Gastrocnemius medialis (tissue), 4 donors: ENCODE data around the gene SAMD11. TPM values are rescaled to one million over a fixed set of nuclear protein-coding genes. Genes with fewer than 3 reads are reported as not detected.

Experiments used
- ATAC-seq, 2 donors: fragments of 150-250 bp; one replicate each; pipeline ENCODE4 v1.9.1; 2016
- DNase-seq, 2 donors: peaks; one replicate each; pipeline ENCODE4 v3.0.0-alpha.2; 2019
- H3K27ac ChIP-seq, 4 donors: fragments of 200-600 bp; sonication (generic); 1 replicate in 1 of 4; 2 replicates in 3 of 4; pipeline ENCODE4 v1.5.1; 2016 to 2018; ENCODE audit warnings: mild to moderate bottlenecking in 2 of 4, moderate library complexity in 1 of 4
- H3K27me3 ChIP-seq, 3 donors: fragments of 200-600 bp; sonication (generic) in 2 of 3; 1 replicate in 1 of 3; 2 replicates in 2 of 3; pipeline versions ENCODE4 v1.5.1 to v1.6.0; 2016 to 2019; ENCODE audit warnings: mild to moderate bottlenecking in 1 of 3, moderate library complexity in 1 of 3
- H3K36me3 ChIP-seq, 2 donors: fragments of 200-600 bp; sonication (generic) in 1 of 2; one replicate each; pipeline ENCODE4 v1.5.1; 2017 to 2018
- H3K4me1 ChIP-seq, 2 donors: fragments of 200-600 bp; sonication (generic) in 1 of 2; one replicate each; pipeline ENCODE4 v1.5.1; 2016 to 2017; ENCODE audit warnings: mild to moderate bottlenecking in 2 of 2
- H3K4me3 ChIP-seq, 4 donors: fragments of 200-600 bp; sonication (generic) in 3 of 4; 1 replicate in 1 of 4; 2 replicates in 3 of 4; pipeline ENCODE4 v1.5.1; 2016 to 2019; ENCODE audit warnings: mild to moderate bottlenecking in 2 of 4
- H3K9me3 ChIP-seq, 3 donors: fragments of 200-600 bp; sonication (generic) in 2 of 3; 1 replicate in 1 of 3; 2 replicates in 2 of 3; pipeline ENCODE4 v1.5.1; 2016 to 2019
- POLR2A ChIP-seq, 2 donors: fragments of 450-650 bp; IDR thresholded peaks; one replicate each; pipeline ENCODE4 v1.6.1; 2017; ENCODE audit warnings: antibody characterized with exemption in 2 of 2, mild to moderate bottlenecking in 2 of 2, moderate library complexity in 2 of 2
- in situ Hi-C, 4 donors: fragments of 200-750 bp; cut with MboI; loops; one replicate each; pipeline versions ENCODE4 v1.15.0 to v1.8.0; 2017; ENCODE audit warnings: low sequenced_read_pairs in 4 of 4
- intact Hi-C: fragments of 100-400 bp; cut with DNase I; formaldehyde crosslinking; loops from one replicate; pipeline ENCODE4 v1.15.1; 2023; ENCODE audit warnings: low total_unique reads
- total RNA-seq, 4 donors: library from RNA; depleted of rRNA; stranded (reverse); fragments of >200 nt; gene quantifications; one replicate each; pipeline versions ENCODE4 v1.1.0 to v1.2.3, GENCODE V29; 2016
- TF ChIP-seq, protein P1 (sequence below), 5 experiments: fragments of 450-650 bp in 3 of 5; fragments of 200-600 bp in 2 of 5; sonication (generic) in 2 of 5; IDR thresholded peaks in 4 of 5; conservative IDR thresholded peaks in 1 of 5; 1 replicate in 4 of 5; 2 replicates in 1 of 5; pipeline ENCODE4 v1.5.1; 2016 to 2019; ENCODE audit warnings: antibody characterized with exemption in 5 of 5, mild to moderate bottlenecking in 3 of 5, moderate library complexity in 3 of 5

The SAMD11 gene
- total RNA-seq, 4 donors from 2014 or later: 0.17 to 0.38 TPM; not detected in 2

DNA sequence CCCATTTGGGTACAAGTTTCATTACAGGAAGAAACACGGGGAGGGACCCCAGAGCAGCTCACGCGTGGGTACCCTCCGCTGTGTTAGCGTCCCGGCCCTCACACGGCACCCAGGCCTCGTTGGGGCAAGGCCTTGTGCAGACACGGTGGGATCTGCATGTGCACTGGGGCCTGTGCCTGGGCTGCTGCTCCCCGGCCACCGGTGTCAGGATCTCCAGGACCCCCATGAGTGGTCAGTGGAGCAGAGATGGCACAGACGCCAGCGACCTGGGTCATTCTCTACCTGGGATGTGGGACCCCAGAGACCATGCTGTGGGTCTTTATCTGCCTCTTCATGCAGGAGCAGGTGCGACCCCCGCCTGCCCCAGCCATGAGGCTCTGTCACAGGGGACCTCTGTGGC lies 5.4 kb upstream of the SAMD11 start:
- intact Hi-C loops: no loop called here
- no peak overlapping the region for H3K4me3 ChIP-seq
- H3K36me3 ChIP-seq: no peaks in the 10 kb centered on the region
- H3K27me3 ChIP-seq: peaks cover 0 to 48% (median 12%) of the 10 kb centered on the region in 3 donors
- in situ Hi-C loops: no loop called here
- DNase-seq (no peak), ATAC-seq (no peak)
- H3K9me3 ChIP-seq: no peaks in the 10 kb centered on the region
- TF ChIP-seq, protein P1, sequence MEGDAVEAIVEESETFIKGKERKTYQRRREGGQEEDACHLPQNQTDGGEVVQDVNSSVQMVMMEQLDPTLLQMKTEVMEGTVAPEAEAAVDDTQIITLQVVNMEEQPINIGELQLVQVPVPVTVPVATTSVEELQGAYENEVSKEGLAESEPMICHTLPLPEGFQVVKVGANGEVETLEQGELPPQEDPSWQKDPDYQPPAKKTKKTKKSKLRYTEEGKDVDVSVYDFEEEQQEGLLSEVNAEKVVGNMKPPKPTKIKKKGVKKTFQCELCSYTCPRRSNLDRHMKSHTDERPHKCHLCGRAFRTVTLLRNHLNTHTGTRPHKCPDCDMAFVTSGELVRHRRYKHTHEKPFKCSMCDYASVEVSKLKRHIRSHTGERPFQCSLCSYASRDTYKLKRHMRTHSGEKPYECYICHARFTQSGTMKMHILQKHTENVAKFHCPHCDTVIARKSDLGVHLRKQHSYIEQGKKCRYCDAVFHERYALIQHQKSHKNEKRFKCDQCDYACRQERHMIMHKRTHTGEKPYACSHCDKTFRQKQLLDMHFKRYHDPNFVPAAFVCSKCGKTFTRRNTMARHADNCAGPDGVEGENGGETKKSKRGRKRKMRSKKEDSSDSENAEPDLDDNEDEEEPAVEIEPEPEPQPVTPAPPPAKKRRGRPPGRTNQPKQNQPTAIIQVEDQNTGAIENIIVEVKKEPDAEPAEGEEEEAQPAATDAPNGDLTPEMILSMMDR (IDR thresholded peaks at IDR 0.05 in 4 of 5, conservative IDR thresholded peaks at IDR 0.05 in 1 of 5): no peak
- no peak for TF ChIP-seq POLR2A (IDR thresholded peaks at IDR 0.05)
- H3K27ac ChIP-seq: no peak overlapping the region
- H3K4me1 ChIP-seq: peaks cover 11 to 17% of the 10 kb centered on the region in 2 donors

DNA sequence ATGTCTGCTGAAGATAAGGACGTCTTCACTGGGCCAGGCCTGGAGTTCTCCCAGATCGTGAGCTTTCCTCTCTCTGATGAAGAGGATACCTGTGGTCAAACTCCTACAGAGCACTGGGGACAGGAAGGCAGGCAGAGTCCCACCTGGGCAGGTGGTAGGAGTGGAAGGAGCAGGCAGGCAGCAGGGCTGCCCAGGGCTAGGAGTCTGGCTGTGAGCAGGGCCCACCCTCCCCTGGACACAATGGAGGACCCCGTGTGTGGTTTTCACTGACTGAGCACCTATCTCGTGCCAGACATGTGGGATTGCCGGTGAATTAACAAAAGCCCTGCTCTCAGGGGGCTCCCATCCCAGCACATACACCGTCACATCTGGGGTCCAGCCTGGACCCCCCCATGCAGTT lies 4.9 kb upstream of the SAMD11 start:
- Histone ChIP-seq H3K9me3 (no peaks in the 10 kb centered on the region), H3K36me3 (no peaks in the 10 kb centered on the region), H3K4me1 (peaks cover 11 to 18% of the 10 kb centered on the region in 2 donors), H3K27ac (no peak overlapping the region), H3K4me3 (no peak overlapping the region), H3K27me3 (peaks cover 0 to 49% (median 12%) of the 10 kb centered on the region in 3 donors)
- ATAC-seq (no peak), DNase-seq (no peak)
- no peak for TF ChIP-seq POLR2A (IDR thresholded peaks at IDR 0.05)
- TF ChIP-seq, protein P1 (IDR thresholded peaks at IDR 0.05 in 4 of 5, conservative IDR thresholded peaks at IDR 0.05 in 1 of 5): no peak
- in situ Hi-C loops (no loop called here), intact Hi-C loops (no loop called here)

DNA sequence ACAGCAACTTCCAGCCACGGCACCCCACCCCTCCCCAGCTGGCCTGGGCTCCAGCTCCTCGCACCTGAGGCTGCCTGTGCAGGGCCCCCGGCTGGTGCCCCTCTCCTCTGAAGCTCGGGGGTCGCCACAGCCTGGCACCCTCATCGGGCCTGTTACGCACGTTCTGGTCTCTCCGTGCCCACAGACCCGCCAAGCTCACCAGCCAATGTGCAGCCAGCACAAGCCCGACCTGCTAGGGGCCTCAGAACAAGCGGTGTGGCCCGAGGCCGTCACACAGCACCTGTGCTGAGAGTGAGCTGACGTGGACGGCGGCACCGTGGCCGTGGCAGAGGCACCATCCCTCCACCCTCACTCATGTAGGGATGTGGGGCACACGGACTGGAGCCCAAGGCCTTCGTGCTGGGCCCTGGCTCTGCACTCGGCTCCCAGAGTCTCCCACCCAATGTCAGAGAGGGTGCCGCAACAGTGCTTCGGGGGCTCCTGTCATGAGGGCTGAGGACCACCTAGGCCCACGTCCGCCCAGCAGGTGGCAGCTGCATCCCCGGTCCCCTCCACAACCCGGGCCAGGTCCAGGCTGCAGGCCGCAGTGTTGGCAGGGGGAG lies 4.4 kb upstream of the SAMD11 start:
- Histone ChIP-seq H3K27me3 (peaks cover 0 to 47% (median 12%) of the 10 kb centered on the region in 3 donors), H3K27ac (no peak overlapping the region), H3K4me3 (no peak overlapping the region), H3K4me1 (peaks cover 11 to 18% of the 10 kb centered on the region in 2 donors), H3K36me3 (no peaks in the 10 kb centered on the region), H3K9me3 (no peaks in the 10 kb centered on the region)
- intact Hi-C loops: no loop called here
- in situ Hi-C loops: no loop called here
- ATAC-seq (no peak), DNase-seq (no peak)
- TF ChIP-seq POLR2A (IDR thresholded peaks at IDR 0.05): no peak
- TF ChIP-seq, protein P1 (IDR thresholded peaks at IDR 0.05 in 4 of 5, conservative IDR thresholded peaks at IDR 0.05 in 1 of 5): no peak

DNA sequence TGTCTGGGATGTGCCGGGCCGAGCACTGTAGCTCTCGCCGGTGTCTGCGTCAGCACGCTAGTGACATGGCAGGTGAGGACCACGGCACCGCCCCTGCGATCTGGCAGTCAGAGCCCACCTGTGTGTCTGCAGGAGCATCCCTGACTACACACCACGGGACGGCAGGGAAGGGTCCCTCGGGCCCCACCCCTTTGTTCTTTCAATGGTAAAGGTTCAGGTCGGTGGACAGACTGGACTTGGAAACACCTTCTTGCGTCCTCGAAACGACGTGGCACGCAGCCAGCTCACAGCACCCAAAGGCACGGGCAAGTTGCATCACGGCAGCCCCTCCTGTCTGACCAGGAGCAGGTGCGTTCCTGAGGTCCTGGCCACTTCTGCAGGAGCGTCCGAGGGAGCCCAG lies 3.7 kb upstream of the SAMD11 start:
- no peaks in the 10 kb centered on the region for H3K9me3 ChIP-seq
- H3K4me3 ChIP-seq: no peak overlapping the region
- in situ Hi-C loops (no loop called here), intact Hi-C loops (loop anchor here (2.0 to 5.0 kb wide), 2 partner anchors 82 to 187 kb away; partner anchors contain the start of gene HES4)
- H3K27me3 ChIP-seq: peaks cover 5 to 49% (median 17%) of the 10 kb centered on the region in 3 donors
- ATAC-seq (no peak), DNase-seq (no peak)
- TF ChIP-seq, protein P1 (IDR thresholded peaks at IDR 0.05 in 4 of 5, conservative IDR thresholded peaks at IDR 0.05 in 1 of 5): no peak
- TF ChIP-seq POLR2A (IDR thresholded peaks at IDR 0.05): no peak
- H3K36me3 ChIP-seq: no peaks in the 10 kb centered on the region
- no peak overlapping the region for H3K27ac ChIP-seq
- H3K4me1 ChIP-seq: peaks cover 14 to 23% of the 10 kb centered on the region in 2 donors
